Measurements from ENCODE around the gene ERVK3-1. TPM values are rescaled to one million over a fixed set of nuclear protein-coding genes. Genes with fewer than 3 reads are reported as not detected.

The ERVK3-1 gene
- total RNA-seq, 1 experiment from 2014 or later: 84.0 TPM

DNA sequence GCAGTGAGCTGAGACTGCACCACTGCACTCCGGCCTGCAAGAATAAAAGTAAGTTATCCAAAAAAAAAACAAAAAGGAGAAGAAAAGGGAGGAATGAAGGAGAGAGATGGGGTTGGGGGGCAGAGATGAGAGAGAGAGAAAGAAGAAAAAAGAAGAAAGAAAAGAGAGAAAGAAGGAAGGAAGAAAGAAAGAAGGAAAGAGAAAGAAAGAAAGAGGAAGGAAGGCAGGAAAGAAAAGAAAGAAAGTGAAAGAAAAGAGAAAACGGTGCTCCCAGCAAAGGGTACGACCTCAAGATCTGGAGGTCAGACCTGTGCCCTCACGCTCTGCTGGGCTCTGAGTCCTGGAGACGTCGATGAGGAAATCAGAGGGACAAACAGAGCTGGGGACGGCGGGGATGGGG, 44.4 kb downstream of the ERVK3-1 start:
- H3K27ac ChIP-seq (ENCODE audit: low read length): no peak overlapping the region
- ChIA-PET CTCF (no interaction called here), POLR2A (no interaction called here)
- DNase-seq (ENCODE audit: low read depth, low spot score) (no peak), ATAC-seq (no peak)
- BruUV-seq (replicated peaks): TSS peak; percentile 80
- TF ChIP-seq SIN3A (IDR thresholded peaks at IDR 0.05; ENCODE audit: borderline replicate concordance, insufficient read depth, low read depth, low read length): no peak
- no peak for TF ChIP-seq TCF7L2 (IDR thresholded peaks at IDR 0.05; ENCODE audit: low read depth, low read length)
- no peak for TF ChIP-seq POLR2AphosphoS5 (IDR thresholded peaks at IDR 0.05; ENCODE audit: low read depth, low read length)
- no peaks in the 10 kb centered on the region for H3K9me3 ChIP-seq (ENCODE audit: control insufficient read depth, insufficient read depth, low read depth, low read length)
- peaks cover 8% of the 10 kb centered on the region; the same call in 1 of the 2 replicates for H3K4me1 ChIP-seq (ENCODE audit: control insufficient read depth, insufficient read depth, low read length)
- no peak overlapping the region for H3K4me3 ChIP-seq (ENCODE audit: low read depth in 2 of 2, low read length in 2 of 2)
- H3K36me3 ChIP-seq (ENCODE audit: control insufficient read depth, insufficient read depth, low read length): no peaks in the 10 kb centered on the region
- H3K27me3 ChIP-seq (ENCODE audit: control insufficient read depth, insufficient read depth, low read length): no peaks in the 10 kb centered on the region
- intact Hi-C loops (cut with micrococcal nuclease; ENCODE audit: unreplicated experiment): no loop called here
- in situ Hi-C loops (cut with HindIII; ENCODE audit: low pct_unique_long_range_greater_than_20kb, low sequenced_read_pairs): no loop called here

DNA sequence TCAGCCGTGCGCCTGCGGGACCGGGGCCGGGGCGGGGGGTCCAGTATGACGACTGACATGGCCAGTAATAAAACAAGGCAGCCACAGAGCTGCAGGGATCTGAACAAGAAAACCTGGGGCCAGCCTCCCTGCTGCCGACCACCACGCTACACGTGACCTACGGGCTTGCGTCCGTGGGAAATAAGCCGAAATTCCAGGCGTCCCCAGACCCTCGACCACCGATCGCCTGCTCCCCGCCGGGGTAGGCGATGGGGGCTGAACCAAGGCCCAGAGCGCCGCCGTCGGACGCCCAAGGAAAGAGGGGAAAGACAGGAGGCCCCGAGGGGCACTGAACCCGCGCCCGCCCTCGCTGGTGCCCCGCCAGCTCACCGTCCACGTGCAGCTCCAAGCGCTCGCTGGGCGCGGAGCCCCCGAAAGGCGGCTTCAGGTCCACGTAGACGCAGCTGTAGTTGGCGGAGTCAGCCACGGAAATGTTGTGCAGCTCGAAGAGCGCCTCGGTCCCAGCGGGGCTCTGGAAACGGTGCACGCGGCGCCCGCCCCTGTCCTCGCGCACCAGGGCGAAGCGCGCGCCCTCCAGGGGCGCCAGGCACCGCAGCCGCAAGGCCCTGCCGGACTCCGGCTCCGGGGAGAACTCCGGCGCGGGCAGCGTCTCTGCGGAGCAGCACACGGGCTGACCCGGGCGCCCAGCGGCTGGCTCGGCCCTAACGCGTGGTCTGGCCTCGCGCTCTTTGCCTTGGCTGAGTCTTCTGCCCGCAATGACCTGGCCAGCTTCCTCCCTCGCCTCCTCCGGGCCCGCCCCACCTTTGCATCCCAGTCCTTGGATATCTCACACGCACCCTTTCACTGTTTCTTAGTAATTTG, 45.1 kb downstream of the ERVK3-1 start:
- ATAC-seq: no peak
- no peak overlapping the region for H3K27ac ChIP-seq (ENCODE audit: low read length)
- ChIA-PET CTCF (no interaction called here), POLR2A (no interaction called here)
- peaks cover 8% of the 10 kb centered on the region; the same call in 1 of the 2 replicates for H3K4me1 ChIP-seq (ENCODE audit: control insufficient read depth, insufficient read depth, low read length)
- H3K9me3 ChIP-seq (ENCODE audit: control insufficient read depth, insufficient read depth, low read depth, low read length): no peaks in the 10 kb centered on the region
- no peaks in the 10 kb centered on the region for H3K27me3 ChIP-seq (ENCODE audit: control insufficient read depth, insufficient read depth, low read length)
- in situ Hi-C loops (cut with HindIII; ENCODE audit: low pct_unique_long_range_greater_than_20kb, low sequenced_read_pairs): no loop called here
- TF ChIP-seq CTCF (IDR thresholded peaks at IDR 0.05): no peak
- no peak for TF ChIP-seq SIN3A (IDR thresholded peaks at IDR 0.05; ENCODE audit: borderline replicate concordance, insufficient read depth, low read depth, low read length)
- no peak for TF ChIP-seq REST (IDR thresholded peaks at IDR 0.05; ENCODE audit: insufficient read depth in 1 of 2, low read depth in 2 of 2, low read length in 1 of 2)
- no peak for TF ChIP-seq TCF7L2 (IDR thresholded peaks at IDR 0.05; ENCODE audit: low read depth, low read length)
- TF ChIP-seq POLR2AphosphoS5 (IDR thresholded peaks at IDR 0.05; ENCODE audit: low read depth, low read length): no peak
- no peak for DNase-seq (ENCODE audit: low read depth, low spot score)
- no peak overlapping the region for H3K4me3 ChIP-seq (ENCODE audit: low read depth in 2 of 2, low read length in 2 of 2)
- intact Hi-C loops (cut with micrococcal nuclease; ENCODE audit: unreplicated experiment): no loop called here
- no peaks in the 10 kb centered on the region for H3K36me3 ChIP-seq (ENCODE audit: control insufficient read depth, insufficient read depth, low read length)
- no TSS peak for BruUV-seq (replicated peaks)
